GM23338 (cell line): Measurements from ENCODE around the gene MARCHF2. TPM values are rescaled to one million over a fixed set of nuclear protein-coding genes. Genes with fewer than 3 reads are reported as not detected.

Experiments
- ATAC-seq: fragments of 200-7000 bp; cut with Tn5 transposase; 3 replicates; pipeline ENCODE4 v1.9.1; 2020
- DNase-seq: peaks from one replicate; pipeline ENCODE4 v3.0.0-alpha.2; 2015; ENCODE audit warnings: low spot score
- H2AFZ ChIP-seq: fragments of 200-600 bp; sonication (generic); 2 replicates; pipeline ENCODE4 v1.8.0; 2016; ENCODE audit warnings: antibody characterized with exemption, mild to moderate bottlenecking, moderate library complexity
- H3F3A ChIP-seq: fragments of 200-600 bp; sonication (generic); replicated peaks from 2 replicates; pipeline ENCODE4 v1.8.0; 2017; ENCODE audit warnings: antibody characterized with exemption, mixed run types, low read depth
- H3K27ac ChIP-seq: fragments of 200-600 bp; sonication (generic); 2 replicates; pipeline ENCODE4 v1.6.1; 2016; ENCODE audit warnings: low read depth
- H3K27me3 ChIP-seq: fragments of 200-600 bp; sonication (generic); 2 replicates; pipeline ENCODE4 v1.8.0; 2016; ENCODE audit warnings: mild to moderate bottlenecking, mixed run types, moderate library complexity; ENCODE audit not compliant: insufficient read depth
- H3K36me3 ChIP-seq: fragments of 200-600 bp; sonication (generic); 2 replicates; pipeline ENCODE4 v1.8.0; 2016; ENCODE audit warnings: mild to moderate bottlenecking; ENCODE audit not compliant: insufficient read depth
- H3K4me1 ChIP-seq: fragments of 200-600 bp; sonication (generic); 2 replicates; pipeline ENCODE4 v1.8.0; 2016; ENCODE audit warnings: mild to moderate bottlenecking, moderate library complexity; ENCODE audit not compliant: insufficient read depth
- H3K4me2 ChIP-seq: fragments of 200-600 bp; sonication (generic); 2 replicates; pipeline ENCODE4 v1.7.1; 2017; ENCODE audit warnings: mixed run types
- H3K4me3 ChIP-seq: fragments of 200-600 bp; sonication (generic); 2 replicates; pipeline ENCODE4 v1.6.1; 2016; ENCODE audit warnings: mixed run types
- H3K79me2 ChIP-seq: fragments of 200-600 bp; sonication (generic); replicated peaks from 2 replicates; pipeline ENCODE4 v1.8.0; 2017; ENCODE audit warnings: mild to moderate bottlenecking; ENCODE audit not compliant: insufficient read depth
- H3K9me2 ChIP-seq: fragments of 200-600 bp; sonication (generic); 2 replicates; pipeline ENCODE4 v1.8.0; 2017; ENCODE audit not compliant: insufficient read depth
- H4K20me1 ChIP-seq: fragments of 200-600 bp; sonication (generic); replicated peaks from 2 replicates; pipeline ENCODE4 v1.8.0; 2017; ENCODE audit warnings: mild to moderate bottlenecking; ENCODE audit not compliant: insufficient read depth
- H3K27ac Mint-ChIP-seq: 2 replicates; pipeline ENCODE4 v1.8.0; 2020; ENCODE audit warnings: inconsistent platforms, mild to moderate bottlenecking, moderate library complexity, mixed read lengths
- H3K27me3 Mint-ChIP-seq: 3 replicates; pipeline ENCODE4 v1.8.0; 2022; ENCODE audit warnings: low read depth, mild to moderate bottlenecking, moderate library complexity, mixed read lengths, inconsistent platforms; ENCODE audit not compliant: insufficient read depth, poor library complexity
- H3K36me3 Mint-ChIP-seq: 3 replicates; pipeline ENCODE4 v1.8.0; 2021; ENCODE audit warnings: low read depth, mild to moderate bottlenecking, inconsistent platforms, moderate library complexity, mixed read lengths
- H3K4me1 Mint-ChIP-seq: 3 replicates; pipeline ENCODE4 v1.8.0; 2020; ENCODE audit warnings: mild to moderate bottlenecking, inconsistent platforms, mixed read lengths
- H3K4me3 Mint-ChIP-seq: 3 replicates; pipeline ENCODE4 v1.8.0; 2021; ENCODE audit warnings: moderate library complexity, mild to moderate bottlenecking, inconsistent platforms, mixed read lengths
- H3K9me3 Mint-ChIP-seq: 3 replicates; pipeline ENCODE4 v1.8.0; 2020; ENCODE audit warnings: moderate library complexity, mild to moderate bottlenecking, inconsistent platforms, mixed read lengths
- CREB1 ChIP-seq: fragments of 250-450 bp; sonication (Bioruptor Pico); IDR thresholded peaks from 2 replicates; pipeline ENCODE4 v1.5.0; 2020; ENCODE audit warnings: low read depth, mild to moderate bottlenecking, moderate library complexity
- EZH2 ChIP-seq: fragments of 200-600 bp; sonication (generic); IDR thresholded peaks from one replicate; pipeline ENCODE4 v1.8.0; 2017; ENCODE audit warnings: antibody characterized with exemption, mild to moderate bottlenecking, low read depth; ENCODE audit not compliant: unreplicated experiment
- EZH2phosphoT487 ChIP-seq: fragments of 200-600 bp; sonication (generic); IDR thresholded peaks from one replicate; pipeline ENCODE4 v1.8.1; 2018; ENCODE audit warnings: antibody characterized with exemption; ENCODE audit not compliant: unreplicated experiment
- JUNB ChIP-seq: IDR thresholded peaks from one replicate; pipeline ENCODE4 v1.6.1; 2016; ENCODE audit warnings: antibody characterized with exemption; ENCODE audit not compliant: unreplicated experiment
- NANOG ChIP-seq: IDR thresholded peaks from 2 replicates; pipeline ENCODE4 v1.6.1; 2016; ENCODE audit warnings: antibody characterized with exemption, borderline replicate concordance
- POLR2AphosphoS5 ChIP-seq: IDR thresholded peaks from 2 replicates; pipeline ENCODE4 v1.6.1; 2016; ENCODE audit warnings: antibody characterized with exemption, low read depth
- STAT1 ChIP-seq: IDR thresholded peaks from one replicate; pipeline ENCODE4 v1.6.1; 2016; ENCODE audit warnings: antibody characterized with exemption; ENCODE audit not compliant: unreplicated experiment
- ZNF114 ChIP-seq: fragments of 250-450 bp; sonication (Bioruptor Pico); IDR thresholded peaks from 2 replicates; pipeline ENCODE4 v1.5.0; 2020; ENCODE audit warnings: mild to moderate bottlenecking, moderate library complexity
- ZNF331 ChIP-seq: fragments of 250-450 bp; sonication (Bioruptor Pico); IDR thresholded peaks from 2 replicates; pipeline ENCODE4 v1.5.0; 2020; ENCODE audit warnings: low read depth, mild to moderate bottlenecking, moderate library complexity
- polyA plus RNA-seq: library from polyadenylated mRNA; unstranded; fragments of >200 nt; fragmentation: Nextera tagmentation; extraction: Ambion mirVana; gene quantifications from 2 replicates; pipeline ENCODE4 v1.2.1, GENCODE V29; 2016
- total RNA-seq: library from RNA; depleted of rRNA; stranded (reverse); fragments of >200 nt; shearing (Covaris generic); gene quantifications from 2 replicates; pipeline ENCODE4 v1.2.3, GENCODE V29; 2014
- TF ChIP-seq, protein P1 (sequence below): IDR thresholded peaks from one replicate; pipeline ENCODE4 v1.6.1; 2018; ENCODE audit warnings: antibody characterized with exemption; ENCODE audit not compliant: unreplicated experiment
- TF ChIP-seq, protein P2 (sequence below): IDR thresholded peaks from 2 replicates; pipeline ENCODE4 v1.6.1; 2016; ENCODE audit warnings: antibody characterized with exemption
- TF ChIP-seq, protein P3 (sequence below), 2 experiments: fragments of 200-600 bp in 1 of 2; sonication (generic) in 1 of 2; conservative IDR thresholded peaks; 2 replicates each; pipeline versions ENCODE4 v1.5.1 to v1.6.1; 2016 to 2017; ENCODE audit warnings: antibody characterized with exemption in 2 of 2, low read depth in 2 of 2, mild to moderate bottlenecking in 2 of 2, moderate library complexity in 1 of 2
- TF ChIP-seq, protein P4 (sequence below): fragments of 250-450 bp; sonication (Bioruptor Pico); IDR thresholded peaks from 2 replicates; pipeline ENCODE4 v1.5.0; 2020; ENCODE audit warnings: mild to moderate bottlenecking, moderate library complexity

The MARCHF2 gene
- total and polyA plus RNA-seq, 2 experiments from 2014 or later: 18.9 to 50.1 TPM

DNA sequence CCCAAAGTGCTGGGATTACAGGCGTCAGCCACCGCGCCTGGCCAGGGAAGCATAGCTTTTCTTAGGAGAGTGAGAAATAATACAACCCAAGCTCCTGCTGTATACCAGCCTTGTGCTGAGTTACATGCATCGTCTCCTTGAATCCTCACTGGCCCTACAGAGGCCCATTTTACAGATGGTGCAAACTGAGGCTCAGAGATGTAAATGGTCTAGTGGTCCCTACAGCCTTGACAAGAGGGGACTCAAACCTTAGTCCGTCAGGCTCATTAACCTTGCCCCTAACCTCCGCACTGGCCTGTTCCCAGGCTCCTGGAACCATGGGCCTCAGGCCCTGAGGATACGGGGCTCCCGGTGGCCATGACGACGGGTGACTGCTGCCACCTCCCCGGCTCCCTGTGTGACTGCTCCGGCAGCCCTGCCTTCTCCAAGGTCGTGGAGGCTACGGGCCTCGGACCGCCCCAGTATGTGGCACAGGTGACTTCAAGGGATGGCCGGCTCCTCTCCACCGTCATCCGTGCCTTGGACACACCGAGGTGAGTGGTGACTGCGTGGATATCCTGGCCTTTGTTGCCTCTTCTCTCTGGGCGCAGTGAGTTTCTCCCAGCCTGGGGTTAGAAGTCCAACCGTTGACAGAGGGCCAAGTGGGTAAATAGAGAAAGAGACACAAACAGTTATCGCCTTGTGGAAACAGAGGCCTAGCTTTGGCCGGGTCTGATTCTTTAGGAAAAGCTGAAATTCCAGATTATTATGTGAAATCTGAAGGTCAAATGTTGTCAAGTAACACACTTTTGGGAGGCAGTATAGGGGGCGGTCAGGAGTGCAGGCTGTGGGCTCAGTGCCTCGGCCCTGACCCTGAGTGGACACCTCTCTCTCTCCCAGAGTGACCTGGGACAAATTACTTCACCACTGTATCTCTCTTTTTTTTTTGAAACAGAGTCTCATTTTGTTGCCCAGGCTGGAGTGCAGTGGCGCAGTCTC is 8.7 kb downstream of the MARCHF2 start:
- no peak overlapping the region for H3K27ac Mint-ChIP-seq
- H3K4me2 ChIP-seq: no peak overlapping the region
- no peaks in the 10 kb centered on the region; the same call in 2 of the 3 replicates for H3K4me1 Mint-ChIP-seq
- peaks cover 3% of the 10 kb centered on the region for H3K36me3 Mint-ChIP-seq
- H4K20me1 ChIP-seq: no peaks in the 10 kb centered on the region
- H3K27me3 Mint-ChIP-seq: peaks cover 6% of the 10 kb centered on the region
- H3K9me3 Mint-ChIP-seq: no peaks in the 10 kb centered on the region
- H3K4me1 ChIP-seq: no peaks in the 10 kb centered on the region
- H3K79me2 ChIP-seq: no peaks in the 10 kb centered on the region
- H3K4me3 ChIP-seq: no peak overlapping the region
- no peak overlapping the region for H3K27ac ChIP-seq
- H3K4me3 Mint-ChIP-seq: no peak overlapping the region
- ATAC-seq (no peak), DNase-seq (no peak)
- no peak overlapping the region for H2AFZ ChIP-seq
- H3K9me2 ChIP-seq: no peaks in the 10 kb centered on the region
- H3K36me3 ChIP-seq: no peaks in the 10 kb centered on the region
- no peaks in the 10 kb centered on the region for H3K27me3 ChIP-seq
- H3F3A ChIP-seq: 0 out of 2 replicates have a peak, but pooled peaks cover 6% of the 10 kb centered on the region
- TF ChIP-seq JUNB (no peak), NANOG (no peak), ZNF331 (no peak), EZH2 (no peak), POLR2AphosphoS5 (no peak), EZH2phosphoT487 (no peak), CREB1 (CRISPR knock-in tag) (no peak), ZNF114 (CRISPR knock-in tag) (no peak), STAT1 (no peak)
- TF ChIP-seq, protein P1, sequence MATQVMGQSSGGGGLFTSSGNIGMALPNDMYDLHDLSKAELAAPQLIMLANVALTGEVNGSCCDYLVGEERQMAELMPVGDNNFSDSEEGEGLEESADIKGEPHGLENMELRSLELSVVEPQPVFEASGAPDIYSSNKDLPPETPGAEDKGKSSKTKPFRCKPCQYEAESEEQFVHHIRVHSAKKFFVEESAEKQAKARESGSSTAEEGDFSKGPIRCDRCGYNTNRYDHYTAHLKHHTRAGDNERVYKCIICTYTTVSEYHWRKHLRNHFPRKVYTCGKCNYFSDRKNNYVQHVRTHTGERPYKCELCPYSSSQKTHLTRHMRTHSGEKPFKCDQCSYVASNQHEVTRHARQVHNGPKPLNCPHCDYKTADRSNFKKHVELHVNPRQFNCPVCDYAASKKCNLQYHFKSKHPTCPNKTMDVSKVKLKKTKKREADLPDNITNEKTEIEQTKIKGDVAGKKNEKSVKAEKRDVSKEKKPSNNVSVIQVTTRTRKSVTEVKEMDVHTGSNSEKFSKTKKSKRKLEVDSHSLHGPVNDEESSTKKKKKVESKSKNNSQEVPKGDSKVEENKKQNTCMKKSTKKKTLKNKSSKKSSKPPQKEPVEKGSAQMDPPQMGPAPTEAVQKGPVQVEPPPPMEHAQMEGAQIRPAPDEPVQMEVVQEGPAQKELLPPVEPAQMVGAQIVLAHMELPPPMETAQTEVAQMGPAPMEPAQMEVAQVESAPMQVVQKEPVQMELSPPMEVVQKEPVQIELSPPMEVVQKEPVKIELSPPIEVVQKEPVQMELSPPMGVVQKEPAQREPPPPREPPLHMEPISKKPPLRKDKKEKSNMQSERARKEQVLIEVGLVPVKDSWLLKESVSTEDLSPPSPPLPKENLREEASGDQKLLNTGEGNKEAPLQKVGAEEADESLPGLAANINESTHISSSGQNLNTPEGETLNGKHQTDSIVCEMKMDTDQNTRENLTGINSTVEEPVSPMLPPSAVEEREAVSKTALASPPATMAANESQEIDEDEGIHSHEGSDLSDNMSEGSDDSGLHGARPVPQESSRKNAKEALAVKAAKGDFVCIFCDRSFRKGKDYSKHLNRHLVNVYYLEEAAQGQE: no peak
- TF ChIP-seq, protein P2, sequence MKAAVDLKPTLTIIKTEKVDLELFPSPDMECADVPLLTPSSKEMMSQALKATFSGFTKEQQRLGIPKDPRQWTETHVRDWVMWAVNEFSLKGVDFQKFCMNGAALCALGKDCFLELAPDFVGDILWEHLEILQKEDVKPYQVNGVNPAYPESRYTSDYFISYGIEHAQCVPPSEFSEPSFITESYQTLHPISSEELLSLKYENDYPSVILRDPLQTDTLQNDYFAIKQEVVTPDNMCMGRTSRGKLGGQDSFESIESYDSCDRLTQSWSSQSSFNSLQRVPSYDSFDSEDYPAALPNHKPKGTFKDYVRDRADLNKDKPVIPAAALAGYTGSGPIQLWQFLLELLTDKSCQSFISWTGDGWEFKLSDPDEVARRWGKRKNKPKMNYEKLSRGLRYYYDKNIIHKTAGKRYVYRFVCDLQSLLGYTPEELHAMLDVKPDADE: no peak
- TF ChIP-seq, protein P3, sequence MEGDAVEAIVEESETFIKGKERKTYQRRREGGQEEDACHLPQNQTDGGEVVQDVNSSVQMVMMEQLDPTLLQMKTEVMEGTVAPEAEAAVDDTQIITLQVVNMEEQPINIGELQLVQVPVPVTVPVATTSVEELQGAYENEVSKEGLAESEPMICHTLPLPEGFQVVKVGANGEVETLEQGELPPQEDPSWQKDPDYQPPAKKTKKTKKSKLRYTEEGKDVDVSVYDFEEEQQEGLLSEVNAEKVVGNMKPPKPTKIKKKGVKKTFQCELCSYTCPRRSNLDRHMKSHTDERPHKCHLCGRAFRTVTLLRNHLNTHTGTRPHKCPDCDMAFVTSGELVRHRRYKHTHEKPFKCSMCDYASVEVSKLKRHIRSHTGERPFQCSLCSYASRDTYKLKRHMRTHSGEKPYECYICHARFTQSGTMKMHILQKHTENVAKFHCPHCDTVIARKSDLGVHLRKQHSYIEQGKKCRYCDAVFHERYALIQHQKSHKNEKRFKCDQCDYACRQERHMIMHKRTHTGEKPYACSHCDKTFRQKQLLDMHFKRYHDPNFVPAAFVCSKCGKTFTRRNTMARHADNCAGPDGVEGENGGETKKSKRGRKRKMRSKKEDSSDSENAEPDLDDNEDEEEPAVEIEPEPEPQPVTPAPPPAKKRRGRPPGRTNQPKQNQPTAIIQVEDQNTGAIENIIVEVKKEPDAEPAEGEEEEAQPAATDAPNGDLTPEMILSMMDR (conservative IDR thresholded peaks at IDR 0.05; ENCODE audit: low read depth in 2 of 2): no peak
- TF ChIP-seq, protein P4, sequence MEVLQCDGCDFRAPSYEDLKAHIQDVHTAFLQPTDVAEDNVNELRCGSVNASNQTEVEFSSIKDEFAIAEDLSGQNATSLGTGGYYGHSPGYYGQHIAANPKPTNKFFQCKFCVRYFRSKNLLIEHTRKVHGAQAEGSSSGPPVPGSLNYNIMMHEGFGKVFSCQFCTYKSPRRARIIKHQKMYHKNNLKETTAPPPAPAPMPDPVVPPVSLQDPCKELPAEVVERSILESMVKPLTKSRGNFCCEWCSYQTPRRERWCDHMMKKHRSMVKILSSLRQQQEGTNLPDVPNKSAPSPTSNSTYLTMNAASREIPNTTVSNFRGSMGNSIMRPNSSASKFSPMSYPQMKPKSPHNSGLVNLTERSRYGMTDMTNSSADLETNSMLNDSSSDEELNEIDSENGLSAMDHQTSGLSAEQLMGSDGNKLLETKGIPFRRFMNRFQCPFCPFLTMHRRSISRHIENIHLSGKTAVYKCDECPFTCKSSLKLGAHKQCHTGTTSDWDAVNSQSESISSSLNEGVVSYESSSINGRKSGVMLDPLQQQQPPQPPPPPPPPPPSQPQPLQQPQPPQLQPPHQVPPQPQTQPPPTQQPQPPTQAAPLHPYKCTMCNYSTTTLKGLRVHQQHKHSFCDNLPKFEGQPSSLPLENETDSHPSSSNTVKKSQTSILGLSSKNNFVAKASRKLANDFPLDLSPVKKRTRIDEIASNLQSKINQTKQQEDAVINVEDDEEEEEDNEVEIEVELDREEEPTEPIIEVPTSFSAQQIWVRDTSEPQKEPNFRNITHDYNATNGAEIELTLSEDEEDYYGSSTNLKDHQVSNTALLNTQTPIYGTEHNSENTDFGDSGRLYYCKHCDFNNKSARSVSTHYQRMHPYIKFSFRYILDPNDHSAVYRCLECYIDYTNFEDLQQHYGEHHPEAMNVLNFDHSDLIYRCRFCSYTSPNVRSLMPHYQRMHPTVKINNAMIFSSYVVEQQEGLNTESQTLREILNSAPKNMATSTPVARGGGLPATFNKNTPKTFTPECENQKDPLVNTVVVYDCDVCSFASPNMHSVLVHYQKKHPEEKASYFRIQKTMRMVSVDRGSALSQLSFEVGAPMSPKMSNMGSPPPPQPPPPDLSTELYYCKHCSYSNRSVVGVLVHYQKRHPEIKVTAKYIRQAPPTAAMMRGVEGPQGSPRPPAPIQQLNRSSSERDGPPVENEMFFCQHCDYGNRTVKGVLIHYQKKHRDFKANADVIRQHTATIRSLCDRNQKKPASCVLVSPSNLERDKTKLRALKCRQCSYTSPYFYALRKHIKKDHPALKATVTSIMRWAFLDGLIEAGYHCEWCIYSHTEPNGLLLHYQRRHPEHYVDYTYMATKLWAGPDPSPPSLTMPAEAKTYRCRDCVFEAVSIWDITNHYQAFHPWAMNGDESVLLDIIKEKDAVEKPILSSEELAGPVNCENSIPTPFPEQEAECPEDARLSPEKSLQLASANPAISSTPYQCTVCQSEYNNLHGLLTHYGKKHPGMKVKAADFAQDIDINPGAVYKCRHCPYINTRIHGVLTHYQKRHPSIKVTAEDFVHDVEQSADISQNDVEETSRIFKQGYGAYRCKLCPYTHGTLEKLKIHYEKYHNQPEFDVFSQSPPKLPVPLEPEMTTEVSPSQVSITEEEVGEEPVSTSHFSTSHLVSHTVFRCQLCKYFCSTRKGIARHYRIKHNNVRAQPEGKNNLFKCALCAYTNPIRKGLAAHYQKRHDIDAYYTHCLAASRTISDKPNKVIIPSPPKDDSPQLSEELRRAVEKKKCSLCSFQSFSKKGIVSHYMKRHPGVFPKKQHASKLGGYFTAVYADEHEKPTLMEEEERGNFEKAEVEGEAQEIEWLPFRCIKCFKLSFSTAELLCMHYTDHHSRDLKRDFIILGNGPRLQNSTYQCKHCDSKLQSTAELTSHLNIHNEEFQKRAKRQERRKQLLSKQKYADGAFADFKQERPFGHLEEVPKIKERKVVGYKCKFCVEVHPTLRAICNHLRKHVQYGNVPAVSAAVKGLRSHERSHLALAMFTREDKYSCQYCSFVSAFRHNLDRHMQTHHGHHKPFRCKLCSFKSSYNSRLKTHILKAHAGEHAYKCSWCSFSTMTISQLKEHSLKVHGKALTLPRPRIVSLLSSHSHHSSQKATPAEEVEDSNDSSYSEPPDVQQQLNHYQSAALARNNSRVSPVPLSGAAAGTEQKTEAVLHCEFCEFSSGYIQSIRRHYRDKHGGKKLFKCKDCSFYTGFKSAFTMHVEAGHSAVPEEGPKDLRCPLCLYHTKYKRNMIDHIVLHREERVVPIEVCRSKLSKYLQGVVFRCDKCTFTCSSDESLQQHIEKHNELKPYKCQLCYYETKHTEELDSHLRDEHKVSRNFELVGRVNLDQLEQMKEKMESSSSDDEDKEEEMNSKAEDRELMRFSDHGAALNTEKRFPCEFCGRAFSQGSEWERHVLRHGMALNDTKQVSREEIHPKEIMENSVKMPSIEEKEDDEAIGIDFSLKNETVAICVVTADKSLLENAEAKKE (CRISPR knock-in tag): no peak
